CD4-positive, alpha-beta memory T cell (primary cell): ENCODE measurements around the gene IL27RA. TPM values are rescaled to one million over a fixed set of nuclear protein-coding genes. Genes with fewer than 3 reads are reported as not detected.
"Not testable (repeated sequence)": the region's sequence is repeated elsewhere in the genome, so short reads cannot be mapped to it uniquely, and the experiment has no call there.

Experiments used
- CTCF ChIA-PET: fragments of 350-600 bp; sonication (Branson Sonifier 250); formaldehyde crosslinking; loops from one replicate; lab custom pipeline; 2021; ENCODE audit warnings: inconsistent platforms; ENCODE audit not compliant: partially characterized antibody; lab: Charles Lee
- POLR2A ChIA-PET: fragments of 350-600 bp; sonication (Branson Sonifier 250); formaldehyde crosslinking; loops from one replicate; lab custom pipeline; 2021; ENCODE audit not compliant: partially characterized antibody; lab: Charles Lee
- DNase-seq, 5 donors: peaks; one replicate each; pipeline versions ENCODE4 v3.0.0 to v3.0.0-alpha.2; 2020 to 2022; ENCODE audit warnings: mixed read lengths in 1 of 5
- H3K27ac ChIP-seq: one replicate; pipeline ENCODE4 v1.7.0; 2013; ENCODE audit warnings: low read depth, low read length
- H3K27me3 ChIP-seq: 2 replicates; pipeline ENCODE4 v1.7.0; 2013; ENCODE audit warnings: mild to moderate bottlenecking, low read length, moderate library complexity; ENCODE audit not compliant: insufficient read depth
- H3K36me3 ChIP-seq: 2 replicates; pipeline ENCODE4 v1.7.0; 2013; ENCODE audit warnings: mild to moderate bottlenecking, low read length, moderate library complexity; ENCODE audit not compliant: insufficient read depth
- H3K4me1 ChIP-seq: 2 replicates; pipeline ENCODE4 v1.7.0; 2013; ENCODE audit warnings: mild to moderate bottlenecking, low read length, moderate library complexity; ENCODE audit not compliant: insufficient read depth
- H3K4me3 ChIP-seq, 2 donors: one replicate each; pipeline ENCODE4 v1.7.0; 2013; ENCODE audit warnings: low read length in 2 of 2, mild to moderate bottlenecking in 1 of 2
- H3K9me3 ChIP-seq, 2 donors: one replicate each; pipeline ENCODE4 v1.7.0; 2013; ENCODE audit warnings: low read length in 2 of 2, control low read depth in 1 of 2; ENCODE audit not compliant: control insufficient read depth in 1 of 2
- H3K27ac Mint-ChIP-seq, 7 donors: one replicate each; pipeline ENCODE4 v1.8.0; 2020 to 2021; ENCODE audit warnings: mixed read lengths in 7 of 7, mild to moderate bottlenecking in 6 of 7, inconsistent platforms in 3 of 7, moderate library complexity in 3 of 7
- H3K27me3 Mint-ChIP-seq, 2 donors: one replicate each; pipeline ENCODE4 v1.8.0; 2020 to 2021; ENCODE audit warnings: mixed read lengths in 2 of 2
- H3K36me3 Mint-ChIP-seq, 2 donors: one replicate each; pipeline ENCODE4 v1.8.0; 2020 to 2021; ENCODE audit warnings: mixed read lengths in 2 of 2, inconsistent platforms in 1 of 2, mild to moderate bottlenecking in 1 of 2
- H3K4me1 Mint-ChIP-seq, 4 donors: one replicate each; pipeline ENCODE4 v1.8.0; 2020 to 2021; ENCODE audit warnings: mixed read lengths in 4 of 4, mild to moderate bottlenecking in 1 of 4
- H3K4me3 Mint-ChIP-seq, 8 donors: one replicate each; pipeline ENCODE4 v1.8.0; 2020 to 2021; ENCODE audit warnings: mixed read lengths in 8 of 8, mild to moderate bottlenecking in 7 of 8, moderate library complexity in 6 of 8, inconsistent platforms in 3 of 8
- H3K9me3 Mint-ChIP-seq, 8 donors: one replicate each; pipeline ENCODE4 v1.8.0; 2020 to 2021; ENCODE audit warnings: mixed read lengths in 8 of 8, mild to moderate bottlenecking in 5 of 8, inconsistent platforms in 3 of 8, moderate library complexity in 1 of 8
- intact Hi-C: fragments of 100-400 bp; cut with micrococcal nuclease; formaldehyde crosslinking; loops from one replicate; pipeline ENCODE4 v1.15.1; 2023
- polyA plus RNA-seq, 2 donors: library from polyadenylated mRNA; unstranded; fragments of 300-500 nt; fragmentation: Illumina TruSeq; gene quantifications; one replicate each; pipeline ENCODE4 v1.2.3, GENCODE V29; 2021
- total RNA-seq, 2 experiments: library from RNA; stranded (reverse); gene quantifications; one replicate each; pipeline ENCODE4 v1.2.3, GENCODE V29; 2021

IL27RA gene
- total and polyA plus RNA-seq, 4 experiments from 2014 or later: 74.3 to 104 (median 88.4) TPM

DNA sequence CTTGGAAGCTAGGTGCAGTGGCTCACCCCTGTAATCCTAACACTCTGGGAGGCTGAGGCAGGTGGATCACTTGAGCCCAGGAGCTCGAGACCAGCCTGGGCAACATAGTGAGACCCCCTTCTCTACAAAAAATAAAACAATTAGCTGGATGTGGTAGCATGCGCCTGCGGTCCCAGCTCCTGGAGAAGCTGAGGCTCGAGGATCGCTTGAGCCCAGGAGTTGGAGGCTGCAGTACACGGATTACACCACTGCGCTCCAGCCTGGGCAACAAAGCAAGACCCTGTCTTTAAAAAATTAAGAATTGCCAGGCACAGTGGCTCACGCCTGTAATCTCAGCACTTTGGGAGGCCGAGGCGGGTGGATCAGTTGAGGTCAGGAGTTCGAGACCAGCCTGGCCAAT, 19.4 kb downstream of the IL27RA start:
- H3K27ac ChIP-seq, H3K4me3 Mint-ChIP-seq, H3K4me1 ChIP-seq, H3K27ac Mint-ChIP-seq, H3K9me3 Mint-ChIP-seq, H3K27me3 ChIP-seq, H3K4me3 ChIP-seq, H3K27me3 Mint-ChIP-seq, intact Hi-C loops, DNase-seq, H3K9me3 ChIP-seq: not testable (repeated sequence)
- peaks cover 45% of the 10 kb centered on the region for H3K36me3 ChIP-seq
- POLR2A ChIA-PET: interaction anchor here (0.8 kb wide), 1 partner anchor 11 kb away, joined by 3 read pairs; no protein-coding TSS in a partner anchor
- Mint-ChIP-seq H3K4me1 (peaks cover 3 to 10% (median 5%) of the 10 kb centered on the region in 4 donors), H3K36me3 (peaks cover 45 to 56% of the 10 kb centered on the region in 2 donors)
- CTCF ChIA-PET: interaction anchor here (0.9 to 4.4 kb wide), 5 partner anchors 8 to 169 kb away, joined by 3 to 27 read pairs (median 3); no protein-coding TSS in a partner anchor

DNA sequence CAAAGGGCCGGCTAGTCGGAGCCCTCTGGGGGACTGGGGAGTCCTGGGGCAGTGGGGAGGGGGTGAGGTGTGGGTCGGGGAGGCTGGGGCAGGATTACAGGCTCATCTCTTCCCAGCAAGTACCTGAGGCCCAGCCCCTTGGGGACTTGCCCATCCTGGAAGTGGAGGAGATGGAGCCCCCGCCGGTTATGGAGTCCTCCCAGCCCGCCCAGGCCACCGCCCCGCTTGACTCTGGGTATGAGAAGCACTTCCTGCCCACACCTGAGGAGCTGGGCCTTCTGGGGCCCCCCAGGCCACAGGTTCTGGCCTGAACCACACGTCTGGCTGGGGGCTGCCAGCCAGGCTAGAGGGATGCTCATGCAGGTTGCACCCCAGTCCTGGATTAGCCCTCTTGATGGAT, 20.4 kb downstream of the IL27RA start:
- no peaks in the 10 kb centered on the region for H3K27me3 ChIP-seq
- Mint-ChIP-seq H3K36me3 (peaks cover 38 to 49% of the 10 kb centered on the region in 2 donors), H3K4me1 (peaks cover 0 to 10% (median 5%) of the 10 kb centered on the region in 4 donors), H3K27me3 (no peaks in the 10 kb centered on the region), H3K27ac (peak overlapping the region in 1 of 7 donors; percentile 90), H3K9me3 (peaks cover 0 to 9% (median 0%) of the 10 kb centered on the region in 8 donors), H3K4me3 (no peak overlapping the region)
- CTCF ChIA-PET: interaction anchor here (0.9 to 4.4 kb wide), 5 partner anchors 8 to 170 kb away, joined by 3 to 27 read pairs (median 5); no protein-coding TSS in a partner anchor
- DNase-seq: no peak
- H3K36me3 ChIP-seq: peaks cover 39% of the 10 kb centered on the region
- intact Hi-C loops: no loop called here
- POLR2A ChIA-PET: interaction anchor here (1.3 to 1.7 kb wide), 2 partner anchors 9 to 21 kb away, joined by 4 to 6 read pairs; partner anchors contain the start of gene IL27RA
- H3K27ac ChIP-seq: no peak overlapping the region
- H3K9me3 ChIP-seq: no peaks in the 10 kb centered on the region
- no peak overlapping the region for H3K4me3 ChIP-seq
- H3K4me1 ChIP-seq: no peaks in the 10 kb centered on the region

DNA sequence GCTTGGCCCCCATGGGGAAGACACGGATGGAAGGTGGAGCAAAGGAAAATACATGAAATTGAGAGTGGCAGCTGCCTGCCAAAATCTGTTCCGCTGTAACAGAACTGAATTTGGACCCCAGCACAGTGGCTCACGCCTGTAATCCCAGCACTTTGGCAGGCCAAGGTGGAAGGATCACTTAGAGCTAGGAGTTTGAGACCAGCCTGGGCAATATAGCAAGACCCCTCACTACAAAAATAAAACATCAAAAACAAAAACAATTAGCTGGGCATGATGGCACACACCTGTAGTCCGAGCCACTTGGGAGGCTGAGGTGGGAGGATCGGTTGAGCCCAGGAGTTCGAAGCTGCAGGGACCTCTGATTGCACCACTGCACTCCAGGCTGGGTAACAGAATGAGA, 20.9 kb downstream of the IL27RA start:
- peaks cover 39% of the 10 kb centered on the region for H3K36me3 ChIP-seq
- no peak overlapping the region for H3K27ac ChIP-seq
- peak overlapping the region in 2 of 7 donors; percentile 8 to 90 for H3K27ac Mint-ChIP-seq
- H3K9me3 ChIP-seq: no peaks in the 10 kb centered on the region
- ChIA-PET POLR2A (interaction anchor here (0.8 to 1.7 kb wide), 6 partner anchors 9 to 172 kb away, joined by 3 to 6 read pairs (median 4); partner anchors contain the start of gene IL27RA), CTCF (interaction anchor here (0.9 to 2.1 kb wide), 5 partner anchors 10 to 178 kb away, joined by 3 to 8 read pairs (median 6); partner anchors contain the start of gene MISP3)
- H3K9me3 Mint-ChIP-seq: peaks cover 0 to 9% (median 0%) of the 10 kb centered on the region in 8 donors
- H3K4me1 ChIP-seq: no peaks in the 10 kb centered on the region
- no peak overlapping the region for H3K4me3 ChIP-seq
- peaks cover 38 to 46% of the 10 kb centered on the region in 2 donors for H3K36me3 Mint-ChIP-seq
- no peaks in the 10 kb centered on the region for H3K27me3 ChIP-seq
- no peaks in the 10 kb centered on the region for H3K27me3 Mint-ChIP-seq
- H3K4me3 Mint-ChIP-seq: no peak overlapping the region
- DNase-seq: no peak
- peaks cover 0 to 10% (median 5%) of the 10 kb centered on the region in 4 donors for H3K4me1 Mint-ChIP-seq
- intact Hi-C loops: no loop called here

DNA sequence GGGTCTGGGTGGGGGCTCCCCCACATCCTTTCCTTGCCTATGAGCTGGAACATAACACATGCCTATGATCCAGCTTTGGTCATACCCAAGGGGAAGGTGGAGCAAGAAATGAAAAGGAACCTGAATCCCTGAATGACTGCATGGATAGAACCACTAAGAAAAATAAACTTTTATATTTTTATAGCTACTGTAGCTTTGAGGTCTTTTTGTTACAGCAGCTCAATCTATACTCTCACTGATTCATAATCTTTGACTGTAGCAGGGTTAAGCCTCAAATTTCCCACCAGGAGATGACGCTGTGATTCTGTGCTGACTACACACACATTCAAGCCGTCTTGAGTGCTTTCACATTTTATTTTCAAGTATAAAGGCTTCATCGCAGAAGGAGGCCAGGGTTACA, 21.5 kb downstream of the IL27RA start:
- POLR2A ChIA-PET: interaction anchor here (0.8 to 1.7 kb wide), 7 partner anchors 10 to 172 kb away, joined by 3 to 6 read pairs (median 4); partner anchors contain the start of genes IL27RA and RFX1
- Mint-ChIP-seq H3K4me3 (no peak overlapping the region), H3K4me1 (peaks cover 5 to 15% (median 6%) of the 10 kb centered on the region in 4 donors), H3K27me3 (peaks cover 0 to 3% of the 10 kb centered on the region in 2 donors), H3K36me3 (peaks cover 38 to 46% of the 10 kb centered on the region in 2 donors), H3K9me3 (peaks cover 0 to 9% (median 0%) of the 10 kb centered on the region in 8 donors), H3K27ac (peak overlapping the region in 3 of 7 donors; percentile 35 to 62 (median 57))
- peaks cover 39% of the 10 kb centered on the region for H3K36me3 ChIP-seq
- intact Hi-C loops: no loop called here
- H3K27ac ChIP-seq: no peak overlapping the region
- no peak for DNase-seq
- H3K27me3 ChIP-seq: peaks cover 1% of the 10 kb centered on the region
- CTCF ChIA-PET: interaction anchor here (0.9 to 2.1 kb wide), 5 partner anchors 11 to 178 kb away, joined by 3 to 8 read pairs (median 6); partner anchors contain the start of gene MISP3
- no peak overlapping the region for H3K4me3 ChIP-seq
- peaks cover 4% of the 10 kb centered on the region for H3K4me1 ChIP-seq
- no peaks in the 10 kb centered on the region for H3K9me3 ChIP-seq

DNA sequence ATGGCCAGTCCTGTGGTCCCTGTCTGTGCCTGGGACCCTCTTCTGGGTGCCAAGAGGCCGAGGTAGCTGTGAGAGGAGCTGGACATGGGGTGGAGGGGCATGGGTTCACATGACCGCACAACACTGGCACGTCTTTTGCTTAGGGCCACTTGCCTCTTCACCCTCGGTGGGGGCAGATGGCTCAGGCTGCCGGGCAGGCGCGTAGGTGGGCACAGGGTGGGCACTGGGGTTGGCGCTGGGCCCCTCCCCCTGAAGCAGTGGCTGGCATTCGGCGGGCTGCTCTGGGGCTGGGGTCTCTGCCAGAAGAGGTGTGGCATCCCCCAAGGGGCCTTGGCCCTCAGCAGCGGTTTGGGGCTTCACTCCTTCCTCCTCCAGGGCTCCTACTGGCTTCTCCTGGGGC, 21.9 kb downstream of the IL27RA start:
- peaks cover 6 to 18% (median 11%) of the 10 kb centered on the region in 4 donors for H3K4me1 Mint-ChIP-seq
- CTCF ChIA-PET: interaction anchor here (1.0 to 1.3 kb wide), 4 partner anchors 11 to 151 kb away, joined by 3 to 8 read pairs (median 6); partner anchors contain the start of gene MISP3

DNA sequence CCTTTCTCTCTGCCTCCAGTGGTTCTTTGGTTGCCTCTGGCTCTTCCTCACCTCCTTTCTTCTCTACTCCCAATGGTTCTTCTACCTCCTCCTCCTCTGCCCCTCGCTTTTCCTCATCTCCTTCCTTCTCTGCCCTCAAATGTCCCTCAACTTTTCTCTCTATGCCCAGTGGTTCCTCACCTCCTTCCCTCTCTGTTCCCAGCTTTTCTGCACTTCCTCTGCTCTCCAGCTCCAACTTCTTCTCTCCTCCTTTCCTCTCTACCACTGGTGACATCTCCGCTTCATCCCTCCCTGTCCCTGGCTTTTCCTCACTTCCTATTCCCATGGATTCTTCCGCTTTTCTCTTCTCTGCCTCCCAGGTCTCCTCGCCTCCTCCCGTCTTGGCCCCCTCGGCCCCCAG, 22.5 kb downstream of the IL27RA start:
- H3K36me3 Mint-ChIP-seq: peaks cover 32 to 37% of the 10 kb centered on the region in 2 donors
- POLR2A ChIA-PET: interaction anchor here (0.6 to 0.8 kb wide), 3 partner anchors 17 to 172 kb away, joined by 3 to 6 read pairs (median 3); no protein-coding TSS in a partner anchor
- Histone ChIP-seq H3K4me1 (peaks cover 14% of the 10 kb centered on the region), H3K27me3 (peaks cover 10% of the 10 kb centered on the region), H3K36me3 (peaks cover 30% of the 10 kb centered on the region), H3K27ac (no peak overlapping the region), H3K9me3 (no peaks in the 10 kb centered on the region), H3K4me3 (no peak overlapping the region)
- CTCF ChIA-PET: interaction anchor here (0.7 to 1.3 kb wide), 3 partner anchors 11 to 18 kb away, joined by 3 to 5 read pairs (median 4); no protein-coding TSS in a partner anchor
- DNase-seq: no peak
- peak overlapping the region in 1 of 8 donors; percentile 66 for H3K4me3 Mint-ChIP-seq
- peaks cover 9 to 22% (median 14%) of the 10 kb centered on the region in 4 donors for H3K4me1 Mint-ChIP-seq
- intact Hi-C loops: no loop called here
- H3K27me3 Mint-ChIP-seq: peaks cover 6 to 12% of the 10 kb centered on the region in 2 donors
- H3K9me3 Mint-ChIP-seq: peaks cover 0 to 9% (median 0%) of the 10 kb centered on the region in 8 donors
- H3K27ac Mint-ChIP-seq: peak overlapping the region in 5 of 7 donors; percentile 22 to 83 (median 39)

More for the DNA sequence above, 21.9 kb downstream of the IL27RA start:
- no peak for DNase-seq
- H3K4me3 Mint-ChIP-seq: no peak overlapping the region
- intact Hi-C loops: no loop called here
- H3K36me3 ChIP-seq: peaks cover 36% of the 10 kb centered on the region
- no peak overlapping the region for H3K27ac Mint-ChIP-seq
- no peaks in the 10 kb centered on the region for H3K9me3 ChIP-seq
- peaks cover 35 to 43% of the 10 kb centered on the region in 2 donors for H3K36me3 Mint-ChIP-seq
- peaks cover 9% of the 10 kb centered on the region for H3K4me1 ChIP-seq
- peaks cover 1 to 7% of the 10 kb centered on the region in 2 donors for H3K27me3 Mint-ChIP-seq
- H3K27me3 ChIP-seq: peaks cover 6% of the 10 kb centered on the region
- H3K27ac ChIP-seq: no peak overlapping the region
- H3K4me3 ChIP-seq: no peak overlapping the region
- POLR2A ChIA-PET: interaction anchor here (0.6 to 1.7 kb wide), 5 partner anchors 10 to 173 kb away, joined by 3 to 6 read pairs (median 4); partner anchors contain the start of genes IL27RA and RFX1
- H3K9me3 Mint-ChIP-seq: peaks cover 0 to 9% (median 0%) of the 10 kb centered on the region in 8 donors
